ENCODE results near the gene NRAP.

DNA sequence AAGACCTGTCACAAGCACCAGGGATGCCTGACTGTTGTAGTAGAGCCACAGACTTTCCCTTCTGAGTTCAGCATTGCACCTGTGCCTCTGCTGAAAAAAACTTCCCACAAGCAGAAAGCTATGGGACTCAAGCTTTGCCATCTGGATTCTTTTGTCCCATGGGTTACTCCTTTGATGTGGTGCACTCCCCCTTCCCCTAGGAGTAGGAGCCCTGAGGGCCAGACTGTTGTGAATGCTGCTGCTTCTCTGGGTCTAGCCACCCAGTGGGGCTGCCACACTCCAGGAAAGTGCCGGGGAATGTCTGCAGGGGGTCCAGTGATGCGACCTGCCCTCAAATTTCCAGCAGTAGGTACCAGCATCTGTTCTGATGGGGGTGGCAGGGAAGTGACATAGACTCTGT, 27.5 kb upstream of the NRAP start:
- TF ChIP-seq CTCF (IDR thresholded peaks at IDR 0.05) (no peak), EZH2 (IDR thresholded peaks at IDR 0.05) (no peak)
